ENCODE results near the gene CDK16. TPM values are rescaled to one million over a fixed set of nuclear protein-coding genes. Genes with fewer than 3 reads are reported as not detected.

Gene CDK16
- total and polyA plus RNA-seq, 2 of the 4 experiments (the other 2 are of a cell fraction) = 85.3 to 106 TPM

- ATAC-seq (ENCODE audit: low read depth) (no peak), DNase-seq (no peak)
- Histone ChIP-seq H3K9me1 (ENCODE audit: insufficient read depth, low read length) (peaks cover 4% of the 10 kb centered on the region; the same call in 1 of the 2 replicates), H3K18ac (ENCODE audit: low read depth, low read length) (no peak overlapping the region), H3K9ac (ENCODE audit: low read depth, low read length) (no peak overlapping the region), H3K56ac (ENCODE audit: extremely low read depth, insufficient read depth, low read length) (no peak overlapping the region), H2BK120ac (ENCODE audit: low read depth, low read length) (no peak overlapping the region), H2BK15ac (ENCODE audit: low read depth, low read length) (no peak overlapping the region), H3K27ac (ENCODE audit: insufficient read depth, low read length) (no peak overlapping the region), H2BK5ac (ENCODE audit: low read depth, low read length, poor library complexity, severe bottlenecking) (no peak overlapping the region), H4K8ac (ENCODE audit: low read depth in 2 of 2, low read length in 2 of 2) (no peak overlapping the region), H3K4me1 (ENCODE audit: control insufficient read depth, insufficient read depth, low read length) (no peaks in the 10 kb centered on the region), H3K4me2 (ENCODE audit: low read depth, low read length) (no peak overlapping the region), H4K91ac (ENCODE audit: insufficient read depth, low read depth, low read length) (no peak overlapping the region), H2AFZ (replicated peaks; ENCODE audit: low read length, poor library complexity) (no peak overlapping the region), H4K5ac (ENCODE audit: low read depth, low read length) (no peak overlapping the region), H3K9me3 (ENCODE audit: control insufficient read depth, insufficient read depth, low read length) (no peaks in the 10 kb centered on the region), H2AK9ac (replicated peaks; ENCODE audit: low read depth, low read length, poor library complexity) (no peak overlapping the region), H3K4me3 (ENCODE audit: insufficient read depth, low read depth, low read length) (no peak overlapping the region), H3K27me3 (ENCODE audit: control insufficient read depth, insufficient read depth, low read length) (peaks cover 8% of the 10 kb centered on the region; the same call in 1 of the 2 replicates), H3K14ac (replicated peaks; ENCODE audit: low read depth, low read length) (no peak overlapping the region), H3K36me3 (ENCODE audit: control insufficient read depth, insufficient read depth, low read length) (peaks cover 55% of the 10 kb centered on the region), H4K20me1 (ENCODE audit: insufficient read depth, low read length) (peaks cover 24% of the 10 kb centered on the region), H3K23ac (ENCODE audit: low read depth, low read length) (no peak overlapping the region), H2BK20ac (ENCODE audit: low read depth, low read length) (no peak overlapping the region), H3K79me1 (ENCODE audit: low read depth in 1 of 2, low read length in 2 of 2) (0 out of 4 replicates have a peak, but pooled peaks cover 0 to 3% of the 10 kb centered on the region in 2 experiments), H3K4ac (ENCODE audit: low read depth, low read length) (no peak overlapping the region), H2AK5ac (ENCODE audit: low read depth, low read length) (no peak overlapping the region)
- BruUV-seq (replicated peaks) = TSS peak; percentile 32
- intact Hi-C loops (cut with micrococcal nuclease) = no loop called here
- dilution Hi-C loops (cut with HindIII; ENCODE audit: low sequenced_read_pairs, unreplicated experiment) = no loop called here
- WGBS, 2 experiments (ENCODE audit: extremely low coverage in 2 of 2, insufficient read length in 1 of 2) = no CpG with 5 or more reads among the region's 19 CpGs
- ChIA-PET CTCF (no interaction called here), POLR2A (ENCODE audit: unreplicated experiment) (no interaction called here)
- in situ Hi-C loops (cut with MboI; ENCODE audit: low sequenced_read_pairs) = no loop called here
- no peak for TF ChIP-seq RCOR1 (IDR thresholded peaks at IDR 0.05; ENCODE audit: insufficient replicate concordance, low read length)
- no peak for TF ChIP-seq MAFK (IDR thresholded peaks at IDR 0.05; ENCODE audit: low read depth, low read length)
- TF ChIP-seq SMC3 (IDR thresholded peaks at IDR 0.05; ENCODE audit: low read depth, low read length) = no peak
- no peak for TF ChIP-seq POLR2A (IDR thresholded peaks at IDR 0.05; ENCODE audit: low read depth, low read length)
- no peak for TF ChIP-seq MAZ (IDR thresholded peaks at IDR 0.05; ENCODE audit: borderline replicate concordance, low read depth, low read length)
- no peak for TF ChIP-seq FOS (IDR thresholded peaks at IDR 0.05; ENCODE audit: low read depth, low read length)
- no peak for TF ChIP-seq RAD21 (IDR thresholded peaks at IDR 0.05; ENCODE audit: low read length)
- TF ChIP-seq USF2 (IDR thresholded peaks at IDR 0.05; ENCODE audit: low read depth, low read length) = no peak
- TF ChIP-seq MXI1 (IDR thresholded peaks at IDR 0.05; ENCODE audit: borderline replicate concordance, low read depth, low read length) = no peak
- TF ChIP-seq ELK1 (IDR thresholded peaks at IDR 0.05; ENCODE audit: borderline replicate concordance, low read depth, low read length) = no peak
- TF ChIP-seq CHD1 (IDR thresholded peaks at IDR 0.05; ENCODE audit: low read depth, low read length) = no peak
- no peak for TF ChIP-seq NFE2L2 (IDR thresholded peaks at IDR 0.05; ENCODE audit: low read depth, low read length)
- no peak for TF ChIP-seq CTCF (conservative IDR thresholded peaks at IDR 0.05; ENCODE audit: low read depth, low read length)
These were observed 8.3 kb downstream of the CDK16 start for GRCh38 chrX:47226531-47227333.
